ENCODE measurements around the gene FOXJ2. TPM values are rescaled to one million over a fixed set of nuclear protein-coding genes. Genes with fewer than 3 reads are reported as not detected.
A peak's percentile ranks its signal among the peaks of the same experiment; 100 is the strongest.

FOXJ2 gene
- total RNA-seq, 1 experiment from 2014 or later, result 5.5 TPM

GRCh38 chr12:8052679-8053078, 20.2 kb downstream of the FOXJ2 start:
- no CpG with 5 or more reads among the region's 7 CpGs for WGBS (ENCODE audit: extremely low coverage, insufficient read length, low lambda C conversion rate)
- H2BK5ac ChIP-seq (ENCODE audit: insufficient read length, low read length), result no peak overlapping the region
- no peaks in the 10 kb centered on the region for H3K79me1 ChIP-seq (ENCODE audit: insufficient read depth, low read depth, low read length, poor library complexity, severe bottlenecking)
- TF ChIP-seq CTCF (conservative IDR thresholded peaks at IDR 0.05), result no peak
- no peak overlapping the region for H2BK120ac ChIP-seq (ENCODE audit: low read depth, low read length, poor library complexity, severe bottlenecking)
- no peak overlapping the region for H3K27ac ChIP-seq (ENCODE audit: insufficient read length, low read depth, low read length)
- H4K5ac ChIP-seq (ENCODE audit: insufficient read length, low read depth, low read length), result no peak overlapping the region
- no peaks in the 10 kb centered on the region for H3K27me3 ChIP-seq (ENCODE audit: insufficient read depth, low read length)
- H2BK12ac ChIP-seq (ENCODE audit: insufficient read length, low read depth, low read length), result no peak overlapping the region
- no peak for DNase-seq
- H3K4me1 ChIP-seq (ENCODE audit: insufficient read depth, low read length), result no peaks in the 10 kb centered on the region
- H3K4me1 Mint-ChIP-seq, result peaks cover 0 to 1% of the 10 kb centered on the region in 2 experiments; a peak in 3 of 4 replicates
- H2AFZ ChIP-seq (ENCODE audit: low read length), result no peak overlapping the region
- peaks cover 1% of the 10 kb centered on the region; the same call in 1 of the 2 replicates for H3K27me3 Mint-ChIP-seq (ENCODE audit: low read depth)
- no peak overlapping the region for H3K23ac ChIP-seq (ENCODE audit: insufficient read length, low read depth, low read length)
- no peak overlapping the region for H2AK5ac ChIP-seq (ENCODE audit: insufficient read length, low read length)
- H3K4ac ChIP-seq (ENCODE audit: low read depth, low read length), result no peak overlapping the region
- H3K36me3 Mint-ChIP-seq (ENCODE audit: insufficient read depth in 1 of 3, low read depth in 3 of 3), result peaks cover 11 to 32% (median 27%) of the 10 kb centered on the region in 3 experiments; a peak in 5 of 7 replicates
- no peak overlapping the region for H3K9ac ChIP-seq (ENCODE audit: extremely low read depth, insufficient read length, low read length)
- no peaks in the 10 kb centered on the region for H3K23me2 ChIP-seq (ENCODE audit: insufficient read length, low read depth, low read length, poor library complexity, severe bottlenecking)
- H4K91ac ChIP-seq (ENCODE audit: insufficient read length, low read depth, low read length), result no peak overlapping the region
- H3K27ac Mint-ChIP-seq, result peak overlapping the region in 2 of 3 experiments; percentile 40 to 72; a peak in 2 of 7 replicates
- no peak overlapping the region for H3T11ph ChIP-seq (ENCODE audit: low read length)
- no peak overlapping the region for H2BK20ac ChIP-seq (ENCODE audit: low read depth, low read length, poor library complexity, severe bottlenecking)
- H4K8ac ChIP-seq (replicated peaks; ENCODE audit: insufficient read length, low read depth, low read length), result no peak overlapping the region
- H3K4me3 Mint-ChIP-seq, result no peak overlapping the region
- no peaks in the 10 kb centered on the region for H3K9me3 Mint-ChIP-seq
- H4K20me1 ChIP-seq (ENCODE audit: control insufficient read depth, insufficient read depth, insufficient read length), result no peaks in the 10 kb centered on the region
- no peak overlapping the region for H3K4me2 ChIP-seq (ENCODE audit: insufficient read depth, insufficient read length, low read length)
- no peak overlapping the region for H3K56ac ChIP-seq (ENCODE audit: insufficient read length, low read depth, low read length)
- H3K18ac ChIP-seq (ENCODE audit: insufficient read length, low read depth, low read length), result no peak overlapping the region
- H2BK15ac ChIP-seq (ENCODE audit: low read depth, low read length), result no peak overlapping the region
- H3K14ac ChIP-seq (ENCODE audit: insufficient read depth, low read length), result no peak overlapping the region
- H3K9me3 ChIP-seq (ENCODE audit: control insufficient read depth, low read depth, low read length), result no peaks in the 10 kb centered on the region
- no peaks in the 10 kb centered on the region for H3K79me2 ChIP-seq (ENCODE audit: insufficient read depth, low read length)

All from H9 (cell line).